GM23338 (cell line): ENCODE data around the gene PPP4R2. TPM values are rescaled to one million over a fixed set of nuclear protein-coding genes. Genes with fewer than 3 reads are reported as not detected.
A peak's percentile ranks its signal among the peaks of the same experiment; 100 is the strongest.

Source experiments
- ATAC-seq: fragments of 200-7000 bp; cut with Tn5 transposase; 3 replicates; pipeline ENCODE4 v1.9.1; 2020
- DNase-seq: peaks from one replicate; pipeline ENCODE4 v3.0.0-alpha.2; 2015; ENCODE audit warnings: low spot score
- H2AFZ ChIP-seq: fragments of 200-600 bp; sonication (generic); 2 replicates; pipeline ENCODE4 v1.8.0; 2016; ENCODE audit warnings: antibody characterized with exemption, mild to moderate bottlenecking, moderate library complexity
- H3F3A ChIP-seq: fragments of 200-600 bp; sonication (generic); replicated peaks from 2 replicates; pipeline ENCODE4 v1.8.0; 2017; ENCODE audit warnings: antibody characterized with exemption, mixed run types, low read depth
- H3K27ac ChIP-seq: fragments of 200-600 bp; sonication (generic); 2 replicates; pipeline ENCODE4 v1.6.1; 2016; ENCODE audit warnings: low read depth
- H3K27me3 ChIP-seq: fragments of 200-600 bp; sonication (generic); 2 replicates; pipeline ENCODE4 v1.8.0; 2016; ENCODE audit warnings: mild to moderate bottlenecking, mixed run types, moderate library complexity; ENCODE audit not compliant: insufficient read depth
- H3K36me3 ChIP-seq: fragments of 200-600 bp; sonication (generic); 2 replicates; pipeline ENCODE4 v1.8.0; 2016; ENCODE audit warnings: mild to moderate bottlenecking; ENCODE audit not compliant: insufficient read depth
- H3K4me1 ChIP-seq: fragments of 200-600 bp; sonication (generic); 2 replicates; pipeline ENCODE4 v1.8.0; 2016; ENCODE audit warnings: mild to moderate bottlenecking, moderate library complexity; ENCODE audit not compliant: insufficient read depth
- H3K4me2 ChIP-seq: fragments of 200-600 bp; sonication (generic); 2 replicates; pipeline ENCODE4 v1.7.1; 2017; ENCODE audit warnings: mixed run types
- H3K4me3 ChIP-seq: fragments of 200-600 bp; sonication (generic); 2 replicates; pipeline ENCODE4 v1.6.1; 2016; ENCODE audit warnings: mixed run types
- H3K79me2 ChIP-seq: fragments of 200-600 bp; sonication (generic); replicated peaks from 2 replicates; pipeline ENCODE4 v1.8.0; 2017; ENCODE audit warnings: mild to moderate bottlenecking; ENCODE audit not compliant: insufficient read depth
- H3K9me2 ChIP-seq: fragments of 200-600 bp; sonication (generic); 2 replicates; pipeline ENCODE4 v1.8.0; 2017; ENCODE audit not compliant: insufficient read depth
- H4K20me1 ChIP-seq: fragments of 200-600 bp; sonication (generic); replicated peaks from 2 replicates; pipeline ENCODE4 v1.8.0; 2017; ENCODE audit warnings: mild to moderate bottlenecking; ENCODE audit not compliant: insufficient read depth
- H3K27ac Mint-ChIP-seq: 2 replicates; pipeline ENCODE4 v1.8.0; 2020; ENCODE audit warnings: inconsistent platforms, mild to moderate bottlenecking, moderate library complexity, mixed read lengths
- H3K27me3 Mint-ChIP-seq: 3 replicates; pipeline ENCODE4 v1.8.0; 2022; ENCODE audit warnings: low read depth, mild to moderate bottlenecking, moderate library complexity, mixed read lengths, inconsistent platforms; ENCODE audit not compliant: insufficient read depth, poor library complexity
- H3K36me3 Mint-ChIP-seq: 3 replicates; pipeline ENCODE4 v1.8.0; 2021; ENCODE audit warnings: low read depth, mild to moderate bottlenecking, inconsistent platforms, moderate library complexity, mixed read lengths
- H3K4me1 Mint-ChIP-seq: 3 replicates; pipeline ENCODE4 v1.8.0; 2020; ENCODE audit warnings: mild to moderate bottlenecking, inconsistent platforms, mixed read lengths
- H3K4me3 Mint-ChIP-seq: 3 replicates; pipeline ENCODE4 v1.8.0; 2021; ENCODE audit warnings: moderate library complexity, mild to moderate bottlenecking, inconsistent platforms, mixed read lengths
- H3K9me3 Mint-ChIP-seq: 3 replicates; pipeline ENCODE4 v1.8.0; 2020; ENCODE audit warnings: moderate library complexity, mild to moderate bottlenecking, inconsistent platforms, mixed read lengths
- CREB1 ChIP-seq: fragments of 250-450 bp; sonication (Bioruptor Pico); IDR thresholded peaks from 2 replicates; pipeline ENCODE4 v1.5.0; 2020; ENCODE audit warnings: low read depth, mild to moderate bottlenecking, moderate library complexity
- EZH2 ChIP-seq: fragments of 200-600 bp; sonication (generic); IDR thresholded peaks from one replicate; pipeline ENCODE4 v1.8.0; 2017; ENCODE audit warnings: antibody characterized with exemption, mild to moderate bottlenecking, low read depth; ENCODE audit not compliant: unreplicated experiment
- EZH2phosphoT487 ChIP-seq: fragments of 200-600 bp; sonication (generic); IDR thresholded peaks from one replicate; pipeline ENCODE4 v1.8.1; 2018; ENCODE audit warnings: antibody characterized with exemption; ENCODE audit not compliant: unreplicated experiment
- JUNB ChIP-seq: IDR thresholded peaks from one replicate; pipeline ENCODE4 v1.6.1; 2016; ENCODE audit warnings: antibody characterized with exemption; ENCODE audit not compliant: unreplicated experiment
- NANOG ChIP-seq: IDR thresholded peaks from 2 replicates; pipeline ENCODE4 v1.6.1; 2016; ENCODE audit warnings: antibody characterized with exemption, borderline replicate concordance
- POLR2AphosphoS5 ChIP-seq: IDR thresholded peaks from 2 replicates; pipeline ENCODE4 v1.6.1; 2016; ENCODE audit warnings: antibody characterized with exemption, low read depth
- STAT1 ChIP-seq: IDR thresholded peaks from one replicate; pipeline ENCODE4 v1.6.1; 2016; ENCODE audit warnings: antibody characterized with exemption; ENCODE audit not compliant: unreplicated experiment
- ZNF114 ChIP-seq: fragments of 250-450 bp; sonication (Bioruptor Pico); IDR thresholded peaks from 2 replicates; pipeline ENCODE4 v1.5.0; 2020; ENCODE audit warnings: mild to moderate bottlenecking, moderate library complexity
- ZNF331 ChIP-seq: fragments of 250-450 bp; sonication (Bioruptor Pico); IDR thresholded peaks from 2 replicates; pipeline ENCODE4 v1.5.0; 2020; ENCODE audit warnings: low read depth, mild to moderate bottlenecking, moderate library complexity
- polyA plus RNA-seq: library from polyadenylated mRNA; unstranded; fragments of >200 nt; fragmentation: Nextera tagmentation; extraction: Ambion mirVana; gene quantifications from 2 replicates; pipeline ENCODE4 v1.2.1, GENCODE V29; 2016
- total RNA-seq: library from RNA; depleted of rRNA; stranded (reverse); fragments of >200 nt; shearing (Covaris generic); gene quantifications from 2 replicates; pipeline ENCODE4 v1.2.3, GENCODE V29; 2014
- TF ChIP-seq, protein P1 (sequence below): IDR thresholded peaks from one replicate; pipeline ENCODE4 v1.6.1; 2018; ENCODE audit warnings: antibody characterized with exemption; ENCODE audit not compliant: unreplicated experiment
- TF ChIP-seq, protein P2 (sequence below): fragments of 250-450 bp; sonication (Bioruptor Pico); IDR thresholded peaks from 2 replicates; pipeline ENCODE4 v1.5.0; 2020; ENCODE audit warnings: mild to moderate bottlenecking, moderate library complexity
- TF ChIP-seq, protein P3 (sequence below), 2 experiments: fragments of 200-600 bp in 1 of 2; sonication (generic) in 1 of 2; conservative IDR thresholded peaks; 2 replicates each; pipeline versions ENCODE4 v1.5.1 to v1.6.1; 2016 to 2017; ENCODE audit warnings: antibody characterized with exemption in 2 of 2, low read depth in 2 of 2, mild to moderate bottlenecking in 2 of 2, moderate library complexity in 1 of 2
- TF ChIP-seq, protein P4 (sequence below): IDR thresholded peaks from 2 replicates; pipeline ENCODE4 v1.6.1; 2016; ENCODE audit warnings: antibody characterized with exemption

Gene PPP4R2
- total and polyA plus RNA-seq, 2 experiments from 2014 or later: 62.7 to 117 TPM

DNA sequence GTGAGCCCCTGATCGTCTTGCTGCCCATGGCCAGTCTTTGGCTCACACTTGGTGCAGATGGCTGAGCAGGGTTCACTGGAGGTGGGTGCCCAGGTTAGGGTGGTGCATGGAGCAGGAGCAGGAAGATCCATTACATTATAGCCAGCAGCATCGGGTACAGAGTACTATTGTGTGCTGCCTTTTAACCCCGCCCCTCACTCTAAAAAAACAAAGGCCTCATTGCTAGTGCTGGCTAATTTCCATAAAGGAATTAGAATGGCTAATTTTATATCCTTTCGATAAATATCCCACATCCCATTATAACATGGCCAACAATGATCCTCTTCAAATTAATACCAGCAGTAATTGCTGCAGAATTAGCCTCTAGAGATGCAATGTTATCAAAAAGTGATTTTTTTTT, 45.8 kb upstream of the PPP4R2 start:
- peak; percentile 23 for DNase-seq
- Histone ChIP-seq H3K27me3 (no peaks in the 10 kb centered on the region), H3K27ac (no peak overlapping the region), H3K4me2 (no peak overlapping the region), H3K4me1 (peaks cover 10% of the 10 kb centered on the region), H3K4me3 (no peak overlapping the region), H3F3A (no peaks in the 10 kb centered on the region), H4K20me1 (no peaks in the 10 kb centered on the region), H2AFZ (peak overlapping the region; percentile 28; the same call in 1 of the 2 replicates), H3K36me3 (no peaks in the 10 kb centered on the region), H3K9me2 (no peaks in the 10 kb centered on the region), H3K79me2 (no peaks in the 10 kb centered on the region)
- H3K27me3 Mint-ChIP-seq: no peaks in the 10 kb centered on the region
- TF ChIP-seq EZH2phosphoT487 (no peak), STAT1 (no peak), ZNF114 (CRISPR knock-in tag) (no peak), ZNF331 (CRISPR knock-in tag) (no peak), POLR2AphosphoS5 (no peak), NANOG (no peak), CREB1 (CRISPR knock-in tag) (no peak), JUNB (no peak), EZH2 (no peak)
- TF ChIP-seq, protein P1, sequence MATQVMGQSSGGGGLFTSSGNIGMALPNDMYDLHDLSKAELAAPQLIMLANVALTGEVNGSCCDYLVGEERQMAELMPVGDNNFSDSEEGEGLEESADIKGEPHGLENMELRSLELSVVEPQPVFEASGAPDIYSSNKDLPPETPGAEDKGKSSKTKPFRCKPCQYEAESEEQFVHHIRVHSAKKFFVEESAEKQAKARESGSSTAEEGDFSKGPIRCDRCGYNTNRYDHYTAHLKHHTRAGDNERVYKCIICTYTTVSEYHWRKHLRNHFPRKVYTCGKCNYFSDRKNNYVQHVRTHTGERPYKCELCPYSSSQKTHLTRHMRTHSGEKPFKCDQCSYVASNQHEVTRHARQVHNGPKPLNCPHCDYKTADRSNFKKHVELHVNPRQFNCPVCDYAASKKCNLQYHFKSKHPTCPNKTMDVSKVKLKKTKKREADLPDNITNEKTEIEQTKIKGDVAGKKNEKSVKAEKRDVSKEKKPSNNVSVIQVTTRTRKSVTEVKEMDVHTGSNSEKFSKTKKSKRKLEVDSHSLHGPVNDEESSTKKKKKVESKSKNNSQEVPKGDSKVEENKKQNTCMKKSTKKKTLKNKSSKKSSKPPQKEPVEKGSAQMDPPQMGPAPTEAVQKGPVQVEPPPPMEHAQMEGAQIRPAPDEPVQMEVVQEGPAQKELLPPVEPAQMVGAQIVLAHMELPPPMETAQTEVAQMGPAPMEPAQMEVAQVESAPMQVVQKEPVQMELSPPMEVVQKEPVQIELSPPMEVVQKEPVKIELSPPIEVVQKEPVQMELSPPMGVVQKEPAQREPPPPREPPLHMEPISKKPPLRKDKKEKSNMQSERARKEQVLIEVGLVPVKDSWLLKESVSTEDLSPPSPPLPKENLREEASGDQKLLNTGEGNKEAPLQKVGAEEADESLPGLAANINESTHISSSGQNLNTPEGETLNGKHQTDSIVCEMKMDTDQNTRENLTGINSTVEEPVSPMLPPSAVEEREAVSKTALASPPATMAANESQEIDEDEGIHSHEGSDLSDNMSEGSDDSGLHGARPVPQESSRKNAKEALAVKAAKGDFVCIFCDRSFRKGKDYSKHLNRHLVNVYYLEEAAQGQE: no peak
- TF ChIP-seq, protein P2, sequence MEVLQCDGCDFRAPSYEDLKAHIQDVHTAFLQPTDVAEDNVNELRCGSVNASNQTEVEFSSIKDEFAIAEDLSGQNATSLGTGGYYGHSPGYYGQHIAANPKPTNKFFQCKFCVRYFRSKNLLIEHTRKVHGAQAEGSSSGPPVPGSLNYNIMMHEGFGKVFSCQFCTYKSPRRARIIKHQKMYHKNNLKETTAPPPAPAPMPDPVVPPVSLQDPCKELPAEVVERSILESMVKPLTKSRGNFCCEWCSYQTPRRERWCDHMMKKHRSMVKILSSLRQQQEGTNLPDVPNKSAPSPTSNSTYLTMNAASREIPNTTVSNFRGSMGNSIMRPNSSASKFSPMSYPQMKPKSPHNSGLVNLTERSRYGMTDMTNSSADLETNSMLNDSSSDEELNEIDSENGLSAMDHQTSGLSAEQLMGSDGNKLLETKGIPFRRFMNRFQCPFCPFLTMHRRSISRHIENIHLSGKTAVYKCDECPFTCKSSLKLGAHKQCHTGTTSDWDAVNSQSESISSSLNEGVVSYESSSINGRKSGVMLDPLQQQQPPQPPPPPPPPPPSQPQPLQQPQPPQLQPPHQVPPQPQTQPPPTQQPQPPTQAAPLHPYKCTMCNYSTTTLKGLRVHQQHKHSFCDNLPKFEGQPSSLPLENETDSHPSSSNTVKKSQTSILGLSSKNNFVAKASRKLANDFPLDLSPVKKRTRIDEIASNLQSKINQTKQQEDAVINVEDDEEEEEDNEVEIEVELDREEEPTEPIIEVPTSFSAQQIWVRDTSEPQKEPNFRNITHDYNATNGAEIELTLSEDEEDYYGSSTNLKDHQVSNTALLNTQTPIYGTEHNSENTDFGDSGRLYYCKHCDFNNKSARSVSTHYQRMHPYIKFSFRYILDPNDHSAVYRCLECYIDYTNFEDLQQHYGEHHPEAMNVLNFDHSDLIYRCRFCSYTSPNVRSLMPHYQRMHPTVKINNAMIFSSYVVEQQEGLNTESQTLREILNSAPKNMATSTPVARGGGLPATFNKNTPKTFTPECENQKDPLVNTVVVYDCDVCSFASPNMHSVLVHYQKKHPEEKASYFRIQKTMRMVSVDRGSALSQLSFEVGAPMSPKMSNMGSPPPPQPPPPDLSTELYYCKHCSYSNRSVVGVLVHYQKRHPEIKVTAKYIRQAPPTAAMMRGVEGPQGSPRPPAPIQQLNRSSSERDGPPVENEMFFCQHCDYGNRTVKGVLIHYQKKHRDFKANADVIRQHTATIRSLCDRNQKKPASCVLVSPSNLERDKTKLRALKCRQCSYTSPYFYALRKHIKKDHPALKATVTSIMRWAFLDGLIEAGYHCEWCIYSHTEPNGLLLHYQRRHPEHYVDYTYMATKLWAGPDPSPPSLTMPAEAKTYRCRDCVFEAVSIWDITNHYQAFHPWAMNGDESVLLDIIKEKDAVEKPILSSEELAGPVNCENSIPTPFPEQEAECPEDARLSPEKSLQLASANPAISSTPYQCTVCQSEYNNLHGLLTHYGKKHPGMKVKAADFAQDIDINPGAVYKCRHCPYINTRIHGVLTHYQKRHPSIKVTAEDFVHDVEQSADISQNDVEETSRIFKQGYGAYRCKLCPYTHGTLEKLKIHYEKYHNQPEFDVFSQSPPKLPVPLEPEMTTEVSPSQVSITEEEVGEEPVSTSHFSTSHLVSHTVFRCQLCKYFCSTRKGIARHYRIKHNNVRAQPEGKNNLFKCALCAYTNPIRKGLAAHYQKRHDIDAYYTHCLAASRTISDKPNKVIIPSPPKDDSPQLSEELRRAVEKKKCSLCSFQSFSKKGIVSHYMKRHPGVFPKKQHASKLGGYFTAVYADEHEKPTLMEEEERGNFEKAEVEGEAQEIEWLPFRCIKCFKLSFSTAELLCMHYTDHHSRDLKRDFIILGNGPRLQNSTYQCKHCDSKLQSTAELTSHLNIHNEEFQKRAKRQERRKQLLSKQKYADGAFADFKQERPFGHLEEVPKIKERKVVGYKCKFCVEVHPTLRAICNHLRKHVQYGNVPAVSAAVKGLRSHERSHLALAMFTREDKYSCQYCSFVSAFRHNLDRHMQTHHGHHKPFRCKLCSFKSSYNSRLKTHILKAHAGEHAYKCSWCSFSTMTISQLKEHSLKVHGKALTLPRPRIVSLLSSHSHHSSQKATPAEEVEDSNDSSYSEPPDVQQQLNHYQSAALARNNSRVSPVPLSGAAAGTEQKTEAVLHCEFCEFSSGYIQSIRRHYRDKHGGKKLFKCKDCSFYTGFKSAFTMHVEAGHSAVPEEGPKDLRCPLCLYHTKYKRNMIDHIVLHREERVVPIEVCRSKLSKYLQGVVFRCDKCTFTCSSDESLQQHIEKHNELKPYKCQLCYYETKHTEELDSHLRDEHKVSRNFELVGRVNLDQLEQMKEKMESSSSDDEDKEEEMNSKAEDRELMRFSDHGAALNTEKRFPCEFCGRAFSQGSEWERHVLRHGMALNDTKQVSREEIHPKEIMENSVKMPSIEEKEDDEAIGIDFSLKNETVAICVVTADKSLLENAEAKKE (CRISPR knock-in tag): no peak
- TF ChIP-seq, protein P3, sequence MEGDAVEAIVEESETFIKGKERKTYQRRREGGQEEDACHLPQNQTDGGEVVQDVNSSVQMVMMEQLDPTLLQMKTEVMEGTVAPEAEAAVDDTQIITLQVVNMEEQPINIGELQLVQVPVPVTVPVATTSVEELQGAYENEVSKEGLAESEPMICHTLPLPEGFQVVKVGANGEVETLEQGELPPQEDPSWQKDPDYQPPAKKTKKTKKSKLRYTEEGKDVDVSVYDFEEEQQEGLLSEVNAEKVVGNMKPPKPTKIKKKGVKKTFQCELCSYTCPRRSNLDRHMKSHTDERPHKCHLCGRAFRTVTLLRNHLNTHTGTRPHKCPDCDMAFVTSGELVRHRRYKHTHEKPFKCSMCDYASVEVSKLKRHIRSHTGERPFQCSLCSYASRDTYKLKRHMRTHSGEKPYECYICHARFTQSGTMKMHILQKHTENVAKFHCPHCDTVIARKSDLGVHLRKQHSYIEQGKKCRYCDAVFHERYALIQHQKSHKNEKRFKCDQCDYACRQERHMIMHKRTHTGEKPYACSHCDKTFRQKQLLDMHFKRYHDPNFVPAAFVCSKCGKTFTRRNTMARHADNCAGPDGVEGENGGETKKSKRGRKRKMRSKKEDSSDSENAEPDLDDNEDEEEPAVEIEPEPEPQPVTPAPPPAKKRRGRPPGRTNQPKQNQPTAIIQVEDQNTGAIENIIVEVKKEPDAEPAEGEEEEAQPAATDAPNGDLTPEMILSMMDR (conservative IDR thresholded peaks at IDR 0.05; ENCODE audit: low read depth in 2 of 2): no peak
- TF ChIP-seq, protein P4, sequence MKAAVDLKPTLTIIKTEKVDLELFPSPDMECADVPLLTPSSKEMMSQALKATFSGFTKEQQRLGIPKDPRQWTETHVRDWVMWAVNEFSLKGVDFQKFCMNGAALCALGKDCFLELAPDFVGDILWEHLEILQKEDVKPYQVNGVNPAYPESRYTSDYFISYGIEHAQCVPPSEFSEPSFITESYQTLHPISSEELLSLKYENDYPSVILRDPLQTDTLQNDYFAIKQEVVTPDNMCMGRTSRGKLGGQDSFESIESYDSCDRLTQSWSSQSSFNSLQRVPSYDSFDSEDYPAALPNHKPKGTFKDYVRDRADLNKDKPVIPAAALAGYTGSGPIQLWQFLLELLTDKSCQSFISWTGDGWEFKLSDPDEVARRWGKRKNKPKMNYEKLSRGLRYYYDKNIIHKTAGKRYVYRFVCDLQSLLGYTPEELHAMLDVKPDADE: no peak
- peaks cover 14% of the 10 kb centered on the region for H3K4me1 Mint-ChIP-seq
- no peaks in the 10 kb centered on the region; the same call in 2 of the 3 replicates for H3K9me3 Mint-ChIP-seq
- no peak overlapping the region for H3K4me3 Mint-ChIP-seq
- H3K36me3 Mint-ChIP-seq: no peaks in the 10 kb centered on the region
- no peak overlapping the region for H3K27ac Mint-ChIP-seq
- peak; percentile 69 for ATAC-seq
